Stomach (tissue), 9 donors: Measurements from ENCODE around the gene FAM184A. TPM values are rescaled to one million over a fixed set of nuclear protein-coding genes. Genes with fewer than 3 reads are reported as not detected.

Experiments used
- DNase-seq, 2 donors: peaks; one replicate each; pipeline versions ENCODE4 v3.0.0 to v3.0.0-alpha.2; 2013 to 2019
- H3K27ac ChIP-seq, 5 donors: fragments of 200-600 bp in 4 of 5; sonication (generic) in 4 of 5; one replicate each; pipeline ENCODE4 v1.5.1; 2013 to 2019; ENCODE audit warnings: mild to moderate bottlenecking in 1 of 5, moderate library complexity in 1 of 5
- H3K27me3 ChIP-seq, 3 donors: fragments of 200-600 bp; sonication (generic); one replicate each; pipeline ENCODE4 v1.5.1; 2017 to 2019; ENCODE audit warnings: mixed run types in 1 of 3
- H3K36me3 ChIP-seq, 4 donors: fragments of 200-600 bp; sonication (generic); 1 replicate in 3 of 4; 2 replicates in 1 of 4; pipeline ENCODE4 v1.5.1; 2016 to 2019
- H3K4me1 ChIP-seq, 4 donors: fragments of 200-600 bp; sonication (generic); one replicate each; pipeline ENCODE4 v1.5.1; 2016 to 2019
- H3K4me3 ChIP-seq, 4 donors: fragments of 200-600 bp; sonication (generic) in 3 of 4; one replicate each; pipeline ENCODE4 v1.5.1; 2016 to 2019; ENCODE audit warnings: mild to moderate bottlenecking in 1 of 4
- H3K9me3 ChIP-seq, 4 donors: fragments of 200-600 bp; sonication (generic); one replicate each; pipeline ENCODE4 v1.5.1; 2016 to 2019
- EP300 ChIP-seq: sonication (generic); formaldehyde crosslinking; IDR thresholded peaks from one replicate; pipeline ENCODE4 v1.6.1; 2017; ENCODE audit warnings: antibody characterized with exemption
- POLR2A ChIP-seq, 4 donors: fragments of 450-650 bp; IDR thresholded peaks; one replicate each; pipeline ENCODE4 v1.6.1; 2016; ENCODE audit warnings: antibody characterized with exemption in 4 of 4, control low read depth in 2 of 4, mild to moderate bottlenecking in 1 of 4, moderate library complexity in 1 of 4
- POLR2AphosphoS5 ChIP-seq, 3 donors: sonication (generic); formaldehyde crosslinking; IDR thresholded peaks; one replicate each; pipeline ENCODE4 v1.6.1; 2016; ENCODE audit warnings: antibody characterized with exemption in 3 of 3
- WGBS, 5 donors: extraction: QIAGEN DNeasy Blood & Tissue Kit in 3 of 5; methylation state at CpG; one replicate each; pipeline versions ENCODE4 v1.1.5 to v1.1.7; 2013 to 2018; 5-methylcytosine and 5-hydroxymethylcytosine counted together
- intact Hi-C: fragments of 100-400 bp; cut with DNase I; formaldehyde crosslinking; loops from one replicate; pipeline ENCODE4 v1.15.1; 2023; ENCODE audit warnings: low total_unique reads
- polyA plus RNA-seq, 3 donors: library from polyadenylated mRNA; stranded (reverse); fragments of 200-250 nt; gene quantifications; one replicate each; pipeline ENCODE4 v1.2.3, GENCODE V29; 2013
- total RNA-seq, 5 donors: library from RNA; depleted of rRNA; stranded (reverse); fragments of >200 nt; gene quantifications; one replicate each; pipeline versions ENCODE4 v1.1.0 to v1.2.3, GENCODE V29; 2014 to 2016
- TF ChIP-seq, protein P1 (sequence below), 7 experiments: fragments of 450-650 bp in 4 of 7; fragments of 200-600 bp in 3 of 7; sonication (generic) in 3 of 7; IDR thresholded peaks; one replicate each; pipeline ENCODE4 v1.5.1; 2016 to 2019; ENCODE audit warnings: antibody characterized with exemption in 7 of 7, control low read depth in 2 of 7, mild to moderate bottlenecking in 1 of 7
- donor health status: healthy with polysubstance abuse.
- donor health status: Bipolar disorder and iron deficiency.
- donor health status: healthy.

Gene FAM184A
- total and polyA plus RNA-seq, 8 donors: under 0.01 to 8.3 (median 2.6) TPM; not detected in 1

GRCh38 chr6:119066517-119066916, 11.9 kb downstream of the FAM184A start:
- DNase-seq: no peak
- no peaks in the 10 kb centered on the region for H3K4me1 ChIP-seq
- no peaks in the 10 kb centered on the region for H3K9me3 ChIP-seq
- intact Hi-C loops: no loop called here
- H3K27me3 ChIP-seq: no peaks in the 10 kb centered on the region
- H3K4me3 ChIP-seq: no peak overlapping the region
- H3K27ac ChIP-seq: no peak overlapping the region
- H3K36me3 ChIP-seq: no peaks in the 10 kb centered on the region
- no peak for TF ChIP-seq EP300
- TF ChIP-seq, protein P1, sequence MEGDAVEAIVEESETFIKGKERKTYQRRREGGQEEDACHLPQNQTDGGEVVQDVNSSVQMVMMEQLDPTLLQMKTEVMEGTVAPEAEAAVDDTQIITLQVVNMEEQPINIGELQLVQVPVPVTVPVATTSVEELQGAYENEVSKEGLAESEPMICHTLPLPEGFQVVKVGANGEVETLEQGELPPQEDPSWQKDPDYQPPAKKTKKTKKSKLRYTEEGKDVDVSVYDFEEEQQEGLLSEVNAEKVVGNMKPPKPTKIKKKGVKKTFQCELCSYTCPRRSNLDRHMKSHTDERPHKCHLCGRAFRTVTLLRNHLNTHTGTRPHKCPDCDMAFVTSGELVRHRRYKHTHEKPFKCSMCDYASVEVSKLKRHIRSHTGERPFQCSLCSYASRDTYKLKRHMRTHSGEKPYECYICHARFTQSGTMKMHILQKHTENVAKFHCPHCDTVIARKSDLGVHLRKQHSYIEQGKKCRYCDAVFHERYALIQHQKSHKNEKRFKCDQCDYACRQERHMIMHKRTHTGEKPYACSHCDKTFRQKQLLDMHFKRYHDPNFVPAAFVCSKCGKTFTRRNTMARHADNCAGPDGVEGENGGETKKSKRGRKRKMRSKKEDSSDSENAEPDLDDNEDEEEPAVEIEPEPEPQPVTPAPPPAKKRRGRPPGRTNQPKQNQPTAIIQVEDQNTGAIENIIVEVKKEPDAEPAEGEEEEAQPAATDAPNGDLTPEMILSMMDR (IDR thresholded peaks at IDR 0.05): no peak
- TF ChIP-seq POLR2A (IDR thresholded peaks at IDR 0.05): no peak
- TF ChIP-seq POLR2AphosphoS5 (IDR thresholded peaks at IDR 0.05): no peak
- WGBS, 5 donors: 57 to 72% (median 64%) methylated on average over 1 of the region's 1 CpG

DNA sequence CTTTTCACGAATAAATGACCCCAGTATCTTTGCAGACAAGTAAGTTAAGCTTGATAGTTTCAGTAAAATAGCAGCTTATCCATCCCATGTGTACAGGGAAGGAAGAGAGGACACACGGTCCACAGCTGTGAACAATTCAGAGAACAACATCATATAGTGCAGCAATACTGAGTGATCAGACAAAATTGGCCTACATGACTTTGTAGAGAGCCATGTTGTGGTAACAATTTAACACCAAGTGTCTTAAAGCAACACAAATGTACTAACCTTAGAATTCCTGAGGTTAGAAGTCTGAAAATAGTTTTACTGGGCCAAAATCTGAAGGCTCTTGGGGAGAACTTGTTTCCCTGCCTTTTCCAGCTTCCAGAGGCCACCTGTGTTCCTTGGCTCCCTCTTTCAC, 12.5 kb downstream of the FAM184A start:
- H3K4me1 ChIP-seq: no peaks in the 10 kb centered on the region
- H3K36me3 ChIP-seq: no peaks in the 10 kb centered on the region
- no peaks in the 10 kb centered on the region for H3K27me3 ChIP-seq
- WGBS, 5 donors: 73 to 86% (median 78%) methylated on average over 2 of the region's 2 CpGs
- no peak overlapping the region for H3K27ac ChIP-seq
- TF ChIP-seq, protein P1 (IDR thresholded peaks at IDR 0.05): no peak
- TF ChIP-seq EP300 (no peak), POLR2A (IDR thresholded peaks at IDR 0.05) (no peak), POLR2AphosphoS5 (IDR thresholded peaks at IDR 0.05) (no peak)
- H3K4me3 ChIP-seq: no peak overlapping the region
- H3K9me3 ChIP-seq: no peaks in the 10 kb centered on the region
- intact Hi-C loops: no loop called here
- no peak for DNase-seq

GRCh38 chr6:119065382-119065781, 13.1 kb downstream of the FAM184A start:
- Histone ChIP-seq H3K4me1 (no peaks in the 10 kb centered on the region), H3K36me3 (no peaks in the 10 kb centered on the region), H3K27ac (no peak overlapping the region), H3K4me3 (no peak overlapping the region), H3K27me3 (no peaks in the 10 kb centered on the region), H3K9me3 (no peaks in the 10 kb centered on the region)
- TF ChIP-seq, protein P1 (IDR thresholded peaks at IDR 0.05): no peak
- TF ChIP-seq POLR2A (IDR thresholded peaks at IDR 0.05) (no peak), POLR2AphosphoS5 (IDR thresholded peaks at IDR 0.05) (no peak), EP300 (no peak)
- DNase-seq: no peak
- intact Hi-C loops: no loop called here
- 62 to 73% (median 63%) methylated on average over 5 of the region's 5 CpGs for WGBS, 5 donors

- 81 to 93% (median 90%) methylated on average over 5 of the region's 5 CpGs for WGBS, 5 donors
- Histone ChIP-seq H3K4me3 (no peak overlapping the region), H3K36me3 (no peaks in the 10 kb centered on the region), H3K27ac (no peak overlapping the region), H3K27me3 (no peaks in the 10 kb centered on the region), H3K9me3 (no peaks in the 10 kb centered on the region), H3K4me1 (no peaks in the 10 kb centered on the region)
- TF ChIP-seq POLR2AphosphoS5 (IDR thresholded peaks at IDR 0.05): no peak
- TF ChIP-seq POLR2A (IDR thresholded peaks at IDR 0.05): no peak
- intact Hi-C loops: no loop called here
- no peak for DNase-seq
These were observed 15.0 kb downstream of the FAM184A start for GRCh38 chr6:119063491-119063890.

DNA sequence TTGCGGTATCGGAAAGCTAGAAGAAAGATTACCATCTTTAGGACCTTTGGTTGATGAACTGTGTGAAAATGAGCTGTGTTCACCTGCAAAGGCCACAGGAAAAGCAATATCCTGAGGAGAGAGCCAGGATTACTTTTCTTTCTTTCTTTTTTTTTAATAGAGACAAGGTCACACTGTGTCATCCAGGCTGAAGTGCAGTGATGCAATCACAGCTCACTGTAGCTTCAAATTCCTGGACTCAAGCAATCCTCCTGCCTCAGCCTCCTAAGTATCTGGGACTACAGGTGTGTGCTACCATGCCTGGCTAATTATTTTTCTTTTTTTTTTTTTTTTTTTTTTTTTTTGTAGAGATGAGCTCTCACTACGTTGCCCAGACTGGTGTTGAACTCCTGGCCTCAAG, 17.2 kb downstream of the FAM184A start:
- no peaks in the 10 kb centered on the region for H3K9me3 ChIP-seq
- no peak for DNase-seq
- no peaks in the 10 kb centered on the region for H3K36me3 ChIP-seq
- H3K4me3 ChIP-seq: no peak overlapping the region
- intact Hi-C loops: no loop called here
- 82 to 95% (median 89%) methylated on average over 3 of the region's 3 CpGs for WGBS, 5 donors
- no peaks in the 10 kb centered on the region for H3K4me1 ChIP-seq
- H3K27ac ChIP-seq: no peak overlapping the region
- H3K27me3 ChIP-seq: no peaks in the 10 kb centered on the region
- no peak for TF ChIP-seq POLR2A (IDR thresholded peaks at IDR 0.05)
- no peak for TF ChIP-seq EP300
- TF ChIP-seq POLR2AphosphoS5 (IDR thresholded peaks at IDR 0.05): no peak
- TF ChIP-seq, protein P1 (IDR thresholded peaks at IDR 0.05): no peak
